ENCODE results near the gene RAB40A.
"Not testable (repeated sequence)": the region's sequence is repeated elsewhere in the genome, so short reads cannot be mapped to it uniquely, and the experiment has no call there.

Gene RAB40A

DNA sequence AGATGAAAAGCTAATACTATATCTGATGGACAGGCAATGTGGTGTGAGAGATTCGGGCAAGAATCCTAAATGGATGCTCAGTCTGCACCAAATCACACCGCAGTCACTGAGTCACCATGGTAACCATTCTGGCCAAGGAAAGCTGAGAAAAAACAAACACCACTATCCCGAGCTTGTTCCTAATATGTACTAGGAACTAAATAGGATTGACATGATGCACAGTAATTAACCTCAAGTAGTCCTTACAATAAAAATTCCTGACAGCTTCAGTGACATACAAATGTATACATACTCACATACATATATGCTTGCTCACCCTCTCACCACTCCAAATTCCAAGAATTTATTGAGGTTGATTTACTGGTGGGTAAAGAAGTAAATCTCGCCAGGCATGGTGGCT lies 1.1 kb upstream of the RAB40A start:
- DNase-seq = peak; percentile 14

- no peak for DNase-seq
These were observed 718 bp downstream of the RAB40A start for GRCh38 chrX:103518571-103518970.

GRCh38 chrX:103517246-103517645 lies 2.0 kb downstream of the RAB40A start:
- no peak for DNase-seq

GRCh38 chrX:103513476-103514108 lies 5.7 kb downstream of the RAB40A start:
- no peak for DNase-seq

DNA sequence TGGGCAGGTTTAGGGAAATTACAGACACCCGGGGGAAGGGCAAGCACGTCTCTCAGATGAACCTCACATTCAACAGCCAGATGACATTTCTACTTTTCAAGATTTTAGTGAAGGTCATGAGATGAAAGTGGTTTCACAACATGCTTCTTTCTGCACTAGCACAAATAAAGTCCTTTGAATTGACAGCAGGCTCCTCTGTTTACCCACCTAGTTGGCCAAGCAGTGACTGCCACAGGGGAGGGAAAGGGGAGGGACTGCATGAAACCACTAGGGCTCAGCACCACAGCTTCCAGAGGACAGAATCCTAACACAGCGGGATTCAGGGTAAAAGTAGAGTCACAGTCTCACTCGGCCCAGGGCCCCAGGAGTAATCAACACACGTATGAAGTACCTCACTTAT lies 6.2 kb downstream of the RAB40A start:
- no peak for DNase-seq

DNA sequence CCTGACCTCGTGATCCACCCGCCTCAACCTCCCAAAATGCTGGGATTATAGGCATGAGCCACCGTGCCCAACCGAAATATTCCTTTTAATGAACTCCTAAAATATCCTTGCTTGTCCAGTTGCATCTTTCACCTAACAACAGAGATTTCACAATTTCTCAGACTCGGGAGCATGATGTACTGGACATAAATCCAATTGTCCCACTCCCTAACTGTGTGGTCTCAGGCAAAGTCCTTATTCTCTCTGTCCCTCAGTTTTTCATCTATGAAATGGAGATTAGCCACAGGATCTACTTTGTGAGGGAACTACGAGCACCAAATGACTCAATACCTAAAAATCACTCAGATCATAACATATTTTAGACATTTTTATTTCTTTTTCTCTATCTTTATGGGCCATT lies 9.3 kb downstream of the RAB40A start:
- no peak for DNase-seq

DNA sequence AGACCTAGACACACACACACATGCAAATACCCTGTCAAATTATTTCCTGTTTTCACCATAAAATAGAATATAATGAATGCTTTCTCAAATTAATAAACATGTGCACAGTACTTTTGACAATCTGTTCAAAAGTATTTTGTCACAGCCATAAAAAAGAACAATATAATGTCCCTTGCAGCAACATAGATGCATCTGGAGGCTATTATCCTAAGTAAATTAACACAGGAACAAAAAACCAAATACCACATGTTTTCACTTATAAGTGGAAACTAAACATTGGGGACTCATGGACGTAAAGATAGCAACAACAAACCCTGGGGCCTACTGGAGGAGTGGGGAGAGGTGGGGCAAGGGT lies 15.5 kb downstream of the RAB40A start:
- DNase-seq = no peak

GRCh38 chrX:103503163-103503852 lies 16.0 kb downstream of the RAB40A start:
- no peak for DNase-seq

DNA sequence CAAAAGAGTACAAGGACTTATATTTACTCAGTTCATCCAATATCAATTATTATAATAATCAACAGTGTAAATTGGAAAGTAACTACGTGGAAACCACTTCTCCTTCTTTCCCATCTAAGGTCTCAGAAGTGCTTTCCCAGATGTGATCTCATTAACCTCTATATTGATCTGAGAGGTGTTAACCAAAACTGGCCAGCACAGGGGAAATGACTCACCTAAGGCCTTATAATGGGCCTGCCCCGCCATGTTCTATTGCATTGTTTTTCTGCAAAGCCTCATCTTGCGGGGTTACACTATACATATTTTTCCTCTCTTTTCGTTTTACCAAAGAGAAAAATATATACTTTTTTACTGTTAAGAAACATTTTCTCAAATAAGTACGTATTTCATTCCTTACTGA lies 20.5 kb downstream of the RAB40A start:
- DNase-seq = no peak

GRCh38 chrX:103495786-103496185 lies 23.5 kb downstream of the RAB40A start:
- DNase-seq = no peak

DNA sequence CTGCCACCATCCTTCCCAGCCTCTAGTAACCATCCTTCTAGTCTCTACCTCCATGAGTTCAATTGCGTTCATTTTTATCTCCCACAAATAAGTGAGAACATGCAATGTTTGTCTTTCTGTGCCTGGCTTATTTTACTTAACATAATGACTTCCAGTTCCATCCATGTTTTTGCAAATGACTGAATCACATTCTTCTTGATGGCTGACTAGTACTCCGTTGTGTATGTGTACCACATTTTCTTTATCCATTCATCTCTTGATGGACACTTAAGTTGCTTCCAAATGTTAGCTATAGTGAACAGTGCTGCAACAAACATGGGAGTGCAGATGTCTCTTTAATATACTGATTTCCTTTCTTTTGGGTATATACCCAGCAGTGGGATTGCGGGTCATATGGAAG lies 25.7 kb downstream of the RAB40A start:
- DNase-seq = not testable (repeated sequence)

GRCh38 chrX:103489733-103490132 lies 29.6 kb downstream of the RAB40A start:
- DNase-seq = not testable (repeated sequence)

GRCh38 chrX:103488794-103489193 lies 30.5 kb downstream of the RAB40A start:
- no peak for DNase-seq

DNA sequence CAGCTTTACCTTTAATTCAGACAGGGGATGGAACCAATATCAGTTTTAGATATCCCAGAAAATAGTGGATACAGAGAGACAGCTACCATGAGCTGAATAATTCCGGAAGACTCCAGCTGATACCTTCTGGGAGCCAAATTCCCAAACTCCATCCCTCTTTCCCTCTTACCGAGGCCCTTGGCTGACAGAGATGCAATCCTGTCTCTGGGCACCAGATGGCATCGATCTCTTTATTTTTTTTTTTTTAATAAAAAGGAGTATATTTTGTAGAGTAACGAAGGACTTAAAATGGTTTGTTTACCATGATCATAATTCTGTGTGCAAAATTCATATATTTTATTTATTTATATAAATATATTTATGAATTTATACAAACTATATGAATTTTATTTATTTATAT lies 31.0 kb downstream of the RAB40A start:
- peak; percentile 16 for DNase-seq

GRCh38 chrX:103483720-103484119 lies 35.6 kb downstream of the RAB40A start:
- DNase-seq = no peak

GRCh38 chrX:103480526-103480925 lies 38.8 kb downstream of the RAB40A start:
- DNase-seq = no peak

- no peak for DNase-seq
These were observed 41.8 kb downstream of the RAB40A start for GRCh38 chrX:103477496-103477895.

- DNase-seq = no peak
These were observed 43.9 kb downstream of the RAB40A start for GRCh38 chrX:103475381-103475780.

DNA sequence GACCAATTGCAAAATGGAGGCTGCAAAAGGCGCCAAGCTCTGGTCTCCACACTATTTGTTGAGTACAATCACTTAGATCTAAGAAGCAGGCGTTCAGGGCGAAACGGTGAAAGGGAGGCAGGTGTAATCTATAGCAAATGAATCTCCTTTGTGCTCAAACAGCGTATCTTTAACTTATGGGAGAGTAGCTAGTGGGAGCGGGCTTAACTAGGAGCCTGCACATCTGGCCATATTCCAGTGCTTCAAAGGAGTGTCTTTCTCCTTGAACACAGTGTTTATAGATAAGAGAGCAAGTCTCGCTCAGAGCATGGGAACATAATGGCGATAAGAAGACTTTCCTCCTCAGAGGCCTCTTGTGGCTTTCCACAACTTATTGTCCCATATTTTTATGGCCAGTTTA lies 49.3 kb downstream of the RAB40A start:
- not testable (repeated sequence) for DNase-seq

GRCh38 chrX:103467887-103468286 lies 51.4 kb downstream of the RAB40A start:
- no peak for DNase-seq

- DNase-seq = no peak
These were observed 52.1 kb downstream of the RAB40A start for GRCh38 chrX:103467156-103467555.

- peak; percentile 53 for DNase-seq
These were observed 54.5 kb downstream of the RAB40A start for GRCh38 chrX:103464774-103465117.

DNA sequence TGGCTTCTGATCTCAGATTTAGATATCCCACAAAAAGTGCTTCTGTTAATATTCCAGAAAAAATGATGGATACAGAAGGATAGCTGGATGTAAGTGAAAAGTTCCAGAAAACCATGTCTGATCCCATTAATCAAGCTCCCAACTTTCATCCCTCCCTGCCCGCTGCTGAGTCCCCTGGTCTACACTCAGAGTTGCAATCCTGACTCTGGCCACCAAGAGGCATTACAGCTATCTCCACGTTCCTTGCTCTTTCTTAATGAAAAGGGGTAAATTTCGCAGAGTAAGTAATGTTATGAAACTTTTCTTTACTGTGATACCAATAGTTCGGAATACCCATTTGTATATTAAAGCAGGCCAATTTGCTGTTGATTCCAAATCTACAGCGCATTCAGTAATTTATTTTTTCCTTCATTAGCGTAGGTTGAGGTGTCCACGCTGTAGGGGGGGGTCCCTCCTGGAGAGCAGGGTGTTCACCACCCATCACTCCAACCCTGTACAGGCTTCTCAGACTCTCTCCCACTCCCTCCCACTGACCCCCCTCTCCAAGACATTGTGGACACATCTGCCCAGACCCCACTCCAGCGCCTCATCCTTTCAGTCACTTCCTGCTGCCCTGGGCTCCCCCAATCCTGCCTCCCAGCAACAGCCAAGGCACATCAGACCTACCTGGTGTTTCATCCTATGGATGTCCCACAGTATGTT lies 55.1 kb downstream of the RAB40A start:
- DNase-seq = peak; percentile 44

DNA sequence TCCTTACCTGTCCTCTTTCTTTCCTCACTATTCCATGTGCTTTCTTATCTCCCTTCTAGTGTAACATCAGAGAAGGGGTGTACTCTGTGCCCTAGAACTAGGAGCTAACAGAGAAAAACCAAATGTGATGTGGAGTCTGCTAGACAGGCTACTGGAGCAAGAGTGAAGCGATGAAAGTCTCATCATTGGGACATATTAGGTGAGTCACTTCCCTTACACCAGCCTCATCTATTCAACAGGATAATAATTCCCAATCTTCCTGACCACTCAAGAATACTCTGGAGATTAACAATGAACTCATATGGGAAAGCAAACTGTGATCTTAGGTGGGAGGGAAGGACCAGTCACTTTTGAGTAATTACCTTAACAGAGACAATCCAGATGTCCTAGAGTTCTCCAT lies 58.1 kb downstream of the RAB40A start:
- no peak for DNase-seq

Data from NCI-H1105 treated with DMSO at 0.1 percent for 48 hours (cell line).